MM.1S (cell line): ENCODE measurements around the gene SVOP.

Experiments used
- EZH2 ChIP-seq: fragments of 300-600 bp; sonication (generic); optimal IDR thresholded peaks from 2 replicates; pipeline ENCODE3; 2017; ENCODE audit warnings: low read depth, mild to moderate bottlenecking, antibody characterized with exemption, low read length, mixed read lengths
- EZH2phosphoT487 ChIP-seq: fragments of 300-600 bp; sonication (generic); IDR thresholded peaks from 2 replicates; pipeline ENCODE4 v1.6.1; 2018; ENCODE audit warnings: antibody characterized with exemption, low read length
- TF ChIP-seq, protein P1 (sequence below): fragments of 300-600 bp; sonication (generic); IDR thresholded peaks from 2 replicates; pipeline ENCODE4 v1.5.1; 2016; ENCODE audit warnings: antibody characterized with exemption, low read length, mixed read lengths

DNA sequence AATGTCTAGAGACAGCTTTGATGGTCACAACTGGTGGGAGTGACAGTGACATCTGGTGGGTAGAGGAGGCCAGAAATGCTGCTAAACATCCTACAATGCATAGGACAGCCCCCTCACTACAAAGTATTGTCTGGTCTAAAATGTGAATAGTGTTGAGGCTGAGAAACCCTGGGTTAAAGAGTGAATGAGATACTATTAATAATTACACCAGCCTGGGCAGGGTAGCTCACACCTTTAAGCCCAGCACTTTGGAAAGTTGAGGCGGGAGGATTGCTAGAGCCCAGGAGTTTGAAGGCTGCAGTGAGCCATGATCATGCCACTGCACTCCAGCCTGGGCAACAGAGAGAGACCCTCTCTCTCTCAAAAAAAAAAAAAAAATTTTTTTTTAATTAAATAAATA, 11.1 kb downstream of the SVOP start:
- TF ChIP-seq, protein P1, sequence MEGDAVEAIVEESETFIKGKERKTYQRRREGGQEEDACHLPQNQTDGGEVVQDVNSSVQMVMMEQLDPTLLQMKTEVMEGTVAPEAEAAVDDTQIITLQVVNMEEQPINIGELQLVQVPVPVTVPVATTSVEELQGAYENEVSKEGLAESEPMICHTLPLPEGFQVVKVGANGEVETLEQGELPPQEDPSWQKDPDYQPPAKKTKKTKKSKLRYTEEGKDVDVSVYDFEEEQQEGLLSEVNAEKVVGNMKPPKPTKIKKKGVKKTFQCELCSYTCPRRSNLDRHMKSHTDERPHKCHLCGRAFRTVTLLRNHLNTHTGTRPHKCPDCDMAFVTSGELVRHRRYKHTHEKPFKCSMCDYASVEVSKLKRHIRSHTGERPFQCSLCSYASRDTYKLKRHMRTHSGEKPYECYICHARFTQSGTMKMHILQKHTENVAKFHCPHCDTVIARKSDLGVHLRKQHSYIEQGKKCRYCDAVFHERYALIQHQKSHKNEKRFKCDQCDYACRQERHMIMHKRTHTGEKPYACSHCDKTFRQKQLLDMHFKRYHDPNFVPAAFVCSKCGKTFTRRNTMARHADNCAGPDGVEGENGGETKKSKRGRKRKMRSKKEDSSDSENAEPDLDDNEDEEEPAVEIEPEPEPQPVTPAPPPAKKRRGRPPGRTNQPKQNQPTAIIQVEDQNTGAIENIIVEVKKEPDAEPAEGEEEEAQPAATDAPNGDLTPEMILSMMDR, result no peak
- TF ChIP-seq EZH2phosphoT487 (no peak), EZH2 (no peak)
